ENCODE measurements around the gene TAS2R41. TPM values are rescaled to one million over a fixed set of nuclear protein-coding genes. Genes with fewer than 3 reads are reported as not detected.

Gene TAS2R41
- total RNA-seq, 4 donors from 2014 or later = 0.70 TPM; not detected in 3

GRCh38 chr7:143487061-143487460, 9.4 kb downstream of the TAS2R41 start:
- Histone ChIP-seq H3K4me3 (no peak overlapping the region), H3K9me3 (no peaks in the 10 kb centered on the region), H3K27ac (peak overlapping the region; percentile 17 to 67 (median 44)), H3K4me1 (peaks cover 0 to 15% (median 0%) of the 10 kb centered on the region in 3 donors), H3K36me3 (no peaks in the 10 kb centered on the region), H3K27me3 (no peaks in the 10 kb centered on the region)
- no peak for TF ChIP-seq POLR2A (IDR thresholded peaks at IDR 0.05)
- no peak for TF ChIP-seq CTCF (IDR thresholded peaks at IDR 0.05)
- WGBS, 2 donors = 57 to 74% methylated on average over 2 of the region's 2 CpGs
- intact Hi-C loops (cut with DNase I) = no loop called here
- no peak for DNase-seq

GRCh38 chr7:143487566-143487965, 9.9 kb downstream of the TAS2R41 start:
- Histone ChIP-seq H3K27ac (peak overlapping the region in 3 of 4 donors; percentile 18 to 67 (median 32)), H3K27me3 (no peaks in the 10 kb centered on the region), H3K4me1 (peaks cover 0 to 15% (median 0%) of the 10 kb centered on the region in 3 donors), H3K36me3 (no peaks in the 10 kb centered on the region), H3K4me3 (no peak overlapping the region), H3K9me3 (no peaks in the 10 kb centered on the region)
- TF ChIP-seq POLR2A (IDR thresholded peaks at IDR 0.05) (peak in 1 of 4 donors; percentile 11), CTCF (IDR thresholded peaks at IDR 0.05) (no peak)
- WGBS, 2 donors = 44 to 59% methylated on average over 4 to 5 of the region's 5 CpGs
- DNase-seq = no peak
- intact Hi-C loops (cut with DNase I) = no loop called here

DNA sequence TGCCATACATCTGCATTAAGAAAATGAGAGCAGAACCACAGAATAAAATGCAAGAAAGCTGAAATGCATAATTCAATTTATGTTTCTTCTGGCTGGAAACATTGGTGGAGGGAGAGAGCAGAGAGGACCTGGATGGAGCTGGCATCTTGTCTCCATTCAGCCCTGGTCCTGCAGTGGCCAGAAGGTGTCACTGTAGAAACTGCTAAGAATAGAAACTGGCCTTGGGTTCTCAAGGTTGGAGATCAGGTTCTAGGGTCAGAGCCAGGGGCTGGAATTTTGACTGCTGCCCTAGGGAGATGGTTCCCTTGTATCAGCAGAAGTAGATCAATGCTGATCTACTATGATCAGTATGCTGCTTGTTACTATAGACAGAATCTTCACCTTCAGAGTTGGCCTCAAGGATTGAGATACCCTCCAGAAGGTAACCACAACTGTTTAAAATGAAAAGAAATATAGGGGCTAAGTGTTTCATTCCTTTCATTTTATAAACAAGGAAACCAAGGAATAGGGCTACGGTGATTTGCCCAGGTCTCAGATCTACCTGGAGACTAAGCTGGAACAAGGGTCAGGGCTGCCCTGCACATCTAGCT, 13.1 kb downstream of the TAS2R41 start:
- intact Hi-C loops (cut with DNase I) = no loop called here
- TF ChIP-seq POLR2A (IDR thresholded peaks at IDR 0.05) = no peak
- peak in 4 of 6 experiments; percentile 17 to 59 (median 26) for TF ChIP-seq CTCF (IDR thresholded peaks at IDR 0.05)
- Histone ChIP-seq H3K27ac (no peak overlapping the region), H3K4me1 (peaks cover 0 to 11% (median 0%) of the 10 kb centered on the region in 3 donors), H3K27me3 (no peaks in the 10 kb centered on the region), H3K4me3 (no peak overlapping the region), H3K36me3 (no peaks in the 10 kb centered on the region), H3K9me3 (no peaks in the 10 kb centered on the region)
- 94 to 100% methylated on average over 1 of the region's 1 CpG for WGBS, 2 donors
- no peak for DNase-seq

DNA sequence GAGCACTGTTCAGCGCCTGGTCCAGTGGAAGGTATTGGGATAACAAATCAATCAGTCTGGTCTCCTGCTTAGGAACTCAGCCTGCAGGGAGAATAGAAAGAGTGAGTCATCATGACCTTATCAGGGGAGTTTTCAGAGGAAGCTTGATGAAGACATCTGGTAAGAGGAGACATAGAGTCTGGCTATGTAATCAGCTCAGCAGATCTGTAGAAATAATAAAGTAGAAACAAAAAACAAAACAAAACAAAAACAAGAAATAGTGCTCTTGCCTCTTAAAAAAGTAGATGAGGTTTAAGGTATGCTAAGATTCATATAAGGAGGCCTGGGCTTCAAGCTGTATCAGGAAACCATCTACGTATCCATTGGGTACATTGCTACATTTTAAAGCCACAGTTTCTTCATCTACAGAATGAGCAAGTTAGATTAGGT, 14.4 kb downstream of the TAS2R41 start:
- no peak for TF ChIP-seq POLR2A (IDR thresholded peaks at IDR 0.05)
- TF ChIP-seq CTCF (IDR thresholded peaks at IDR 0.05) = no peak
- H3K36me3 ChIP-seq = no peaks in the 10 kb centered on the region
- intact Hi-C loops (cut with DNase I) = no loop called here
- H3K4me3 ChIP-seq = no peak overlapping the region
- WGBS, 2 donors = 61 to 90% methylated on average over 2 of the region's 2 CpGs
- H3K4me1 ChIP-seq = peaks cover 0 to 8% (median 0%) of the 10 kb centered on the region in 3 donors
- peak overlapping the region in 1 of 4 donors; percentile 38 for H3K27ac ChIP-seq
- DNase-seq = no peak
- H3K9me3 ChIP-seq = no peaks in the 10 kb centered on the region
- H3K27me3 ChIP-seq = no peaks in the 10 kb centered on the region

DNA sequence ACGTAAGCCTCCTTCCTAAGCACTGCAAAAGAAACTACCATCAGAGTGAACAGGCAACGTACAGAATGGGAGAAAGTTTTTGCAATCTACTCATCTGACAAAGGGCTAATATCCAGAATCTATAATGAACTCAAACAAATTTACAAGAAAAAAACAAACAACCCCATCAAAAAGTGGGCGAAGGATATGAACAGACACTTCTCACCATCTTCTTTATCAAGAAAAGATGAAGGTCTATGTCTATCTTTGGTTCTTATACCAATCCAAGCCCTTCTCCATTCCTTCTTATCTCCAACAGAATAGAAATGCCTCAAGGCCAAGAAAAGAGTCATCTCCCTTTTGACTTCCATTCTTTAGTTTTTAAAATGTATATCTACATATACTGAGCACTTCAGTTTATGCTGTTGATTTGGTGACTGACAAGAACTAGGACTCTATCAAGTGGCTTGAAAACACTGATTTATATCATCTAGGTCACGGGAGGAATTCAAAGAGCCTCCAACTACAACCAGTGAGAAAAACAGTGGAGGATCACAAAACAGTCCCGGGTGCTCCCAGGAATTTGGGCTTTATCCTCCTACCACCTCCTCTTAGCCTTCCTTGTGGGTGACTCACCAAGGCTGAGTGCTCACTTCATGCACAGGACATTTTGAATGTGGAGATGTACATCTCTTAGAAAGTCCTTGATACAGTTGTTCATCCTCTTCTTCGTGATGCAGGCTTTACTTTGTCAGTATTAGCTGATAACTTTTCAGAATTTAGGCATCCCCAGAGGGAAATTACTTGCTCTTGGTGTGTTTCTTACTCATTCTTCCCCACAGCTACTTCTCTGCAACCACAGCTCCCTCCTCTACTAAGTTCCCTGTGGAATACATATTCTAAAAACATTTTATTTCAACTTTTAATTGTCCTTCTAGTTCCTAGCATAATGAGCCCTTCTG, 15.4 kb downstream of the TAS2R41 start:
- no peak overlapping the region for H3K4me3 ChIP-seq
- peak overlapping the region in 1 of 4 donors; percentile 38 for H3K27ac ChIP-seq
- 59 to 62% methylated on average over 6 of the region's 6 CpGs for WGBS, 2 donors
- H3K27me3 ChIP-seq = no peaks in the 10 kb centered on the region
- DNase-seq = no peak
- H3K9me3 ChIP-seq = no peaks in the 10 kb centered on the region
- TF ChIP-seq CTCF (IDR thresholded peaks at IDR 0.05) = no peak
- no peak for TF ChIP-seq POLR2A (IDR thresholded peaks at IDR 0.05)
- H3K36me3 ChIP-seq = no peaks in the 10 kb centered on the region
- H3K4me1 ChIP-seq = no peaks in the 10 kb centered on the region
- intact Hi-C loops (cut with DNase I) = no loop called here
